ENCODE measurements around the gene EYS.

- TF ChIP-seq CTCF (IDR thresholded peaks at IDR 0.05) = no peak
- TF ChIP-seq POLR2A (IDR thresholded peaks at IDR 0.05) = no peak
- no peak for TF ChIP-seq EP300 (IDR thresholded peaks at IDR 0.05)
These were observed 1447.7 kb downstream of the EYS start for GRCh38 chr6:64259372-64259771.

Measured in gastroesophageal sphincter (tissue), 3 donors.